Adrenal gland (tissue), 5 donors: Measurements from ENCODE around the gene GRAMD1B.

Source experiments
- POLR2A ChIP-seq, 2 donors: fragments of 450-650 bp; IDR thresholded peaks; one replicate each; pipeline ENCODE4 v1.6.1; 2017; ENCODE audit warnings: antibody characterized with exemption in 2 of 2, mild to moderate bottlenecking in 2 of 2, moderate library complexity in 1 of 2
- TF ChIP-seq, protein P1 (sequence below), 6 experiments: fragments of 450-650 bp in 4 of 6; fragments of 200-600 bp in 2 of 6; sonication (generic) in 1 of 6; IDR thresholded peaks; 1 replicate in 5 of 6; 2 replicates in 1 of 6; pipeline versions ENCODE4 v1.5.1 to v1.8.0; 2016 to 2021; ENCODE audit warnings: antibody characterized with exemption in 6 of 6, mild to moderate bottlenecking in 2 of 6, moderate library complexity in 1 of 6
- donor health status: DM: no; HTN: no; CAD: no.

DNA sequence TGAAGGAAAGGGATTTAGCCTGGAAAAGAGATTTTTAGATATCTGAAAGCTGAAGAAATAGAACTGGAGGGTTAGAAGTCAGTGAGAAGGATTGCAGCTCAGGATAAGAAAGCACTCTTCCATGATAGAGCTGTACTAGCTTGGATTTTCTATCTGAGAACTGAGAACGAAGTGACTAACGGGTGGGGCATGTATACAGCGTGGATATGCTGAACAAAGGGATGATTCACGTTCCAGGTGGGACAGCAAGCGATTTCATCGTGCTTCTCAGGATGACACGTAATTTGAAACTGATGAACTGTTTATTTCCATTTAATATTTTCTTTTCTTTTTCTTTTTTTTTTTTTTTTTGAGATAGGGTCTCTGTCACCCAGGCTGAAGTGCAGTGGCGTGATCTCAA lies 53.0 kb downstream of the GRAMD1B start:
- TF ChIP-seq POLR2A (IDR thresholded peaks at IDR 0.05), result no peak
- TF ChIP-seq, protein P1, sequence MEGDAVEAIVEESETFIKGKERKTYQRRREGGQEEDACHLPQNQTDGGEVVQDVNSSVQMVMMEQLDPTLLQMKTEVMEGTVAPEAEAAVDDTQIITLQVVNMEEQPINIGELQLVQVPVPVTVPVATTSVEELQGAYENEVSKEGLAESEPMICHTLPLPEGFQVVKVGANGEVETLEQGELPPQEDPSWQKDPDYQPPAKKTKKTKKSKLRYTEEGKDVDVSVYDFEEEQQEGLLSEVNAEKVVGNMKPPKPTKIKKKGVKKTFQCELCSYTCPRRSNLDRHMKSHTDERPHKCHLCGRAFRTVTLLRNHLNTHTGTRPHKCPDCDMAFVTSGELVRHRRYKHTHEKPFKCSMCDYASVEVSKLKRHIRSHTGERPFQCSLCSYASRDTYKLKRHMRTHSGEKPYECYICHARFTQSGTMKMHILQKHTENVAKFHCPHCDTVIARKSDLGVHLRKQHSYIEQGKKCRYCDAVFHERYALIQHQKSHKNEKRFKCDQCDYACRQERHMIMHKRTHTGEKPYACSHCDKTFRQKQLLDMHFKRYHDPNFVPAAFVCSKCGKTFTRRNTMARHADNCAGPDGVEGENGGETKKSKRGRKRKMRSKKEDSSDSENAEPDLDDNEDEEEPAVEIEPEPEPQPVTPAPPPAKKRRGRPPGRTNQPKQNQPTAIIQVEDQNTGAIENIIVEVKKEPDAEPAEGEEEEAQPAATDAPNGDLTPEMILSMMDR (IDR thresholded peaks at IDR 0.05), result no peak
